Stimulated activated CD4-positive, alpha-beta T cell treated with anti-CD3 and anti-CD28 coated beads, Interleukin-4, amount 100 ng/mL, for 1 hour (primary cell): ENCODE measurements around the gene CBY1.
A peak's percentile ranks its signal among the peaks of the same experiment; 100 is the strongest.
"Not testable (repeated sequence)": the region's sequence is repeated elsewhere in the genome, so short reads cannot be mapped to it uniquely, and the experiment has no call there.

ENCODE experiments used
- DNase-seq: peaks from one replicate; pipeline ENCODE4 v3.0.0-alpha.2; 2020

Gene CBY1

GRCh38 chr22:38656256-38657044, at the start of gene CBY1, which contains the start of gene FAM227A:
Gene CBY1 (plus strand): TSS chr22:38656638. CDS start chr22:38668055, 11,417 bp downstream.
Gene FAM227A (minus strand): TSS chr22:38656392. CDS start chr22:38650168, 6,224 bp downstream.
- DNase-seq = peak; percentile 82

GRCh38 chr22:38607680-38608079, 48.8 kb upstream of the CBY1 start:
- DNase-seq = no peak

- no peak for DNase-seq
Measured at GRCh38 chr22:38608992-38609750, 47.3 kb upstream of the CBY1 start.

GRCh38 chr22:38610234-38610633, 46.2 kb upstream of the CBY1 start:
- DNase-seq = no peak

GRCh38 chr22:38611559-38611958, 44.9 kb upstream of the CBY1 start:
- DNase-seq = no peak

- no peak for DNase-seq
Measured at GRCh38 chr22:38612217-38613006, 44.0 kb upstream of the CBY1 start.

- no peak for DNase-seq
Measured at GRCh38 chr22:38613588-38613987, 42.9 kb upstream of the CBY1 start.

- DNase-seq = no peak
Measured at GRCh38 chr22:38614332-38615063, 41.9 kb upstream of the CBY1 start.

- DNase-seq = not testable (repeated sequence)
Measured at GRCh38 chr22:38615064-38615405, 41.4 kb upstream of the CBY1 start.

GRCh38 chr22:38618258-38618657, 38.2 kb upstream of the CBY1 start:
- no peak for DNase-seq

- no peak for DNase-seq
Measured at GRCh38 chr22:38618682-38619081, 37.8 kb upstream of the CBY1 start.

GRCh38 chr22:38623351-38623750, 33.1 kb upstream of the CBY1 start:
- no peak for DNase-seq

- DNase-seq = no peak
Measured at GRCh38 chr22:38628444-38628843, 28.0 kb upstream of the CBY1 start.

GRCh38 chr22:38629108-38629507, 27.3 kb upstream of the CBY1 start:
- DNase-seq = no peak

- DNase-seq = no peak
Measured at GRCh38 chr22:38631724-38632123, 24.7 kb upstream of the CBY1 start.

GRCh38 chr22:38632528-38632927, 23.9 kb upstream of the CBY1 start:
- no peak for DNase-seq

- no peak for DNase-seq
Measured at GRCh38 chr22:38638216-38638615, 18.2 kb upstream of the CBY1 start.

- DNase-seq = no peak
Measured at GRCh38 chr22:38638728-38639127, 17.7 kb upstream of the CBY1 start.

GRCh38 chr22:38641476-38642040, 14.9 kb upstream of the CBY1 start:
- DNase-seq = no peak

- DNase-seq = not testable (repeated sequence)
Measured at GRCh38 chr22:38644245-38644644, 12.2 kb upstream of the CBY1 start.

- no peak for DNase-seq
Measured at GRCh38 chr22:38645430-38645829, 11.0 kb upstream of the CBY1 start.

GRCh38 chr22:38649841-38650522, 6.5 kb upstream of the CBY1 start:
- DNase-seq = no peak
